GM10248 (cell line): ENCODE results near the gene ERAL1.
"Not testable (repeated sequence)": the region's sequence is repeated elsewhere in the genome, so short reads cannot be mapped to it uniquely, and the experiment has no call there.

Experiments used
- CTCF ChIA-PET: fragments of 300-600 bp; sonication (Branson Sonifier 250); formaldehyde crosslinking; extraction: SDS; loops from one replicate; lab custom pipeline; 2021; ENCODE audit warnings: antibody characterized with exemption; lab: Yijun Ruan, JAX
- POLR2A ChIA-PET: fragments of 350-650 bp; sonication (Branson Sonifier 250); formaldehyde crosslinking; extraction: SDS; loops from one replicate; lab custom pipeline; 2020; ENCODE audit warnings: antibody characterized with exemption; lab: Yijun Ruan, JAX
- DNase-seq: peaks from one replicate; pipeline ENCODE4 v3.0.0; 2012; ENCODE audit errors: extremely low spot score
- TF ChIP-seq, protein P1 (sequence below): IDR thresholded peaks from 2 replicates; pipeline ENCODE4 v1.5.1; 2012; ENCODE audit warnings: mild to moderate bottlenecking, low read depth; ENCODE audit errors: extremely low read depth, missing control alignments, control extremely low read depth

ERAL1 gene

GRCh38 chr17:28839221-28839620, 15.6 kb upstream of the ERAL1 start:
- POLR2A ChIA-PET: no interaction called here
- CTCF ChIA-PET: interaction anchor here (0.7 to 1.7 kb wide), 2 partner anchors 10 to 89 kb away, joined by 3 to 4 read pairs; no protein-coding TSS in a partner anchor

GRCh38 chr17:28841901-28842281, 12.9 kb upstream of the ERAL1 start:
- no peak for DNase-seq
- POLR2A ChIA-PET: interaction anchor here (0.7 to 1.2 kb wide), 3 partner anchors 114 to 611 kb away, joined by 3 read pairs; partner anchors contain the start of genes SDF2 and SUPT6H
- TF ChIP-seq, protein P1, sequence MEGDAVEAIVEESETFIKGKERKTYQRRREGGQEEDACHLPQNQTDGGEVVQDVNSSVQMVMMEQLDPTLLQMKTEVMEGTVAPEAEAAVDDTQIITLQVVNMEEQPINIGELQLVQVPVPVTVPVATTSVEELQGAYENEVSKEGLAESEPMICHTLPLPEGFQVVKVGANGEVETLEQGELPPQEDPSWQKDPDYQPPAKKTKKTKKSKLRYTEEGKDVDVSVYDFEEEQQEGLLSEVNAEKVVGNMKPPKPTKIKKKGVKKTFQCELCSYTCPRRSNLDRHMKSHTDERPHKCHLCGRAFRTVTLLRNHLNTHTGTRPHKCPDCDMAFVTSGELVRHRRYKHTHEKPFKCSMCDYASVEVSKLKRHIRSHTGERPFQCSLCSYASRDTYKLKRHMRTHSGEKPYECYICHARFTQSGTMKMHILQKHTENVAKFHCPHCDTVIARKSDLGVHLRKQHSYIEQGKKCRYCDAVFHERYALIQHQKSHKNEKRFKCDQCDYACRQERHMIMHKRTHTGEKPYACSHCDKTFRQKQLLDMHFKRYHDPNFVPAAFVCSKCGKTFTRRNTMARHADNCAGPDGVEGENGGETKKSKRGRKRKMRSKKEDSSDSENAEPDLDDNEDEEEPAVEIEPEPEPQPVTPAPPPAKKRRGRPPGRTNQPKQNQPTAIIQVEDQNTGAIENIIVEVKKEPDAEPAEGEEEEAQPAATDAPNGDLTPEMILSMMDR: no peak
- CTCF ChIA-PET: interaction anchor here (0.7 to 2.2 kb wide), 9 partner anchors 9 to 115 kb away, joined by 3 to 7 read pairs (median 5); partner anchors contain the start of gene TLCD1

More at GRCh38 chr17:28839221-28839620, 15.6 kb upstream of the ERAL1 start:
- TF ChIP-seq, protein P1: no peak
- no peak for DNase-seq

GRCh38 chr17:28842282-28843012, 12.4 kb upstream of the ERAL1 start, which contains the start of gene FAM222B:
Gene FAM222B, minus strand, starts transcription at chr17:28842790. Its CDS starts 76,123 bp downstream, at chr17:28766667.
- POLR2A ChIA-PET: interaction anchor here (0.6 to 1.2 kb wide), 4 partner anchors 52 to 611 kb away, joined by 3 to 7 read pairs (median 3); partner anchors contain the start of genes SDF2 and SUPT6H
- TF ChIP-seq, protein P1: no peak
- DNase-seq: peak; percentile 99
- CTCF ChIA-PET: interaction anchor here (0.7 to 2.2 kb wide), 13 partner anchors 9 to 116 kb away, joined by 3 to 7 read pairs (median 4); partner anchors contain the start of gene TLCD1

DNA sequence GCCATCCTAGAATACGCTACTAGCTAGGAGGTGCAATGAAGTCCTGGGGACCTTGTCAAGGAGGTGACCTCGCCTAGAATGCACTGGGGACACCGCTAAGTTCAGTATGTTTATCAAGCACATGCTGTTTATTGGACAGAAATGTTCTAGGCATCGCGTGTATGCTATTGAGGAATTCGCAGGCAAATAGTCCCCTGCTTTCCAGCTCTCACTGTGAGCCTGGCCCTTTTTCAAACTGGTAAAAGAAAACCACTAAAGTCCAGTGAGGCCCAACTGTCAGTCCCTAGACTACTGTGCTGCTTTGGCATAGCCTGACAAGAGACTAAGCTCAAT, 11.0 kb upstream of the ERAL1 start:
- no peak for DNase-seq
- TF ChIP-seq, protein P1: no peak
- POLR2A ChIA-PET: no interaction called here
- CTCF ChIA-PET: interaction anchor here (0.9 to 2.2 kb wide), 6 partner anchors 20 to 274 kb away, joined by 3 to 6 read pairs (median 4); partner anchors contain the start of gene DHRS13

GRCh38 chr17:28846231-28846630, 8.6 kb upstream of the ERAL1 start:
- TF ChIP-seq, protein P1: no peak
- no peak for DNase-seq
- POLR2A ChIA-PET: no interaction called here
- CTCF ChIA-PET: interaction anchor here (1.0 to 1.3 kb wide), 3 partner anchors 12 to 120 kb away, joined by 3 to 4 read pairs (median 4); partner anchors contain the start of gene TLCD1

DNA sequence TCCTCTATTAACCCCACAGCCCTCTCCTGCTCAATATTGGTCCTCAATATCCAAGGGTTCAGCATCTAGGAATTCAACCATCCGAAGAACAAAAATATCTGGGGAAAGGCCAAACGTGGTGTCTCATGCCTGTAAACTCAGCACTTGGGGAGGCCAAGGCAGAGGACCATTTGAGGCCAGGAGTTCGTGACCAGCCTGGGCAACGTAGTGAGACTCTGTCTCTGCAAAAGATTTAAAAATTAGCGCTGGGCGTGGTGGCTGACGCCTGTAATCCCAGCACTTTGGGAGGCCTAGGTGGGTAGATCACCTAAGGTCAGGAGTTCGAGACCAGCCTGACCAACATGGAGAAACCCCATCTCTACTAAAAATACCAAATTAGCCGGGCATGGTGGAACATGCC, 8.1 kb upstream of the ERAL1 start:
- CTCF ChIA-PET: interaction anchor here (1.0 to 1.3 kb wide), 2 partner anchors 11 to 120 kb away, joined by 3 to 4 read pairs; partner anchors contain the start of gene TLCD1
- DNase-seq, POLR2A ChIA-PET: not testable (repeated sequence)
